ENCODE results near the gene CTSV. TPM values are rescaled to one million over a fixed set of nuclear protein-coding genes. Genes with fewer than 3 reads are reported as not detected.
"Not testable (repeated sequence)": the region's sequence is repeated elsewhere in the genome, so short reads cannot be mapped to it uniquely, and the experiment has no call there.

Gene CTSV
- total and polyA plus RNA-seq, 10 of the 15 experiments (the other 5 are each of a cell fraction or from before 2014, with no cell fraction given): 0.10 to 0.51 (median 0.19) TPM; not detected in 1

GRCh38 chr9:97084562-97084991, 45.6 kb upstream of the CTSV start:
- FAIRE-seq; H3K9ac ChIP-seq (ENCODE audit: control insufficient read depth, insufficient read depth, low read length); POLR2A ChIA-PET; RAD21 ChIA-PET (ENCODE audit: unreplicated experiment); CTCF ChIA-PET; SMC1A ChIA-PET (ENCODE audit: uncharacterized antibody, unreplicated experiment); in situ Hi-C loops (cut with MboI); H3K79me2 ChIP-seq (ENCODE audit: control insufficient read depth, insufficient read depth, low read length); H3K4me3 ChIP-seq; H2AFZ ChIP-seq (ENCODE audit: control insufficient read depth, low read depth, low read length); H4K20me1 ChIP-seq (ENCODE audit: control insufficient read depth, insufficient read depth); H3K27me3 ChIP-seq (replicated peaks in 1 of 2; ENCODE audit: control insufficient read depth in 2 of 2, insufficient read depth in 2 of 2, low read length in 1 of 2); DNase-seq (ENCODE audit: low read depth, low spot score); ATAC-seq; H3K27ac ChIP-seq (ENCODE audit: control insufficient read depth, insufficient read depth); intact Hi-C loops (cut with micrococcal nuclease; ENCODE audit: unreplicated experiment); H3K4me1 ChIP-seq (ENCODE audit: control insufficient read depth, insufficient read depth, low read length); H3K36me3 ChIP-seq (ENCODE audit: control insufficient read depth in 2 of 2, insufficient read depth in 2 of 2, low read length in 1 of 2); H3K4me2 ChIP-seq (ENCODE audit: control insufficient read depth, insufficient read depth); H3K9me3 ChIP-seq (replicated peaks; ENCODE audit: control insufficient read depth, insufficient read depth, low read length); BruUV-seq (replicated peaks): not testable (repeated sequence)
- 26% methylated on average over 6 of the region's 6 CpGs for WGBS (ENCODE audit: insufficient coverage, insufficient replicate concordance, low lambda C conversion rate, missing lambda C conversion rate)

- Histone ChIP-seq H3K36me3 (ENCODE audit: control insufficient read depth in 2 of 2, insufficient read depth in 2 of 2, low read length in 1 of 2) (no peaks in the 10 kb centered on the region), H3K4me1 (ENCODE audit: control insufficient read depth, insufficient read depth, low read length) (no peaks in the 10 kb centered on the region), H3K27me3 (replicated peaks in 1 of 2; ENCODE audit: control insufficient read depth in 2 of 2, insufficient read depth in 2 of 2, low read length in 1 of 2) (no peaks in the 10 kb centered on the region; a peak in 1 of 4 replicates), H3K9me3 (replicated peaks; ENCODE audit: control insufficient read depth, insufficient read depth, low read length) (no peaks in the 10 kb centered on the region), H4K20me1 (ENCODE audit: control insufficient read depth, insufficient read depth) (no peaks in the 10 kb centered on the region), H3K79me2 (ENCODE audit: control insufficient read depth, insufficient read depth, low read length) (no peaks in the 10 kb centered on the region), H2AFZ (ENCODE audit: control insufficient read depth, low read depth, low read length) (no peak overlapping the region), H3K4me2 (ENCODE audit: control insufficient read depth, insufficient read depth) (no peak overlapping the region), H3K27ac (ENCODE audit: control insufficient read depth, insufficient read depth) (no peak overlapping the region), H3K4me3 (no peak overlapping the region), H3K9ac (ENCODE audit: control insufficient read depth, insufficient read depth, low read length) (no peak overlapping the region)
- ATAC-seq (no peak), DNase-seq (ENCODE audit: low read depth, low spot score) (no peak), FAIRE-seq (no peak)
- ChIA-PET RAD21 (ENCODE audit: unreplicated experiment) (no interaction called here), SMC1A (ENCODE audit: uncharacterized antibody, unreplicated experiment) (no interaction called here), POLR2A (no interaction called here), CTCF (no interaction called here)
- TF ChIP-seq E4F1 (IDR thresholded peaks at IDR 0.05; ENCODE audit: borderline replicate concordance, partially characterized antibody) (no peak), ZBED1 (IDR thresholded peaks at IDR 0.05; ENCODE audit: borderline replicate concordance) (no peak), SMARCA5 (IDR thresholded peaks at IDR 0.05) (no peak), SIN3A (IDR thresholded peaks at IDR 0.05; ENCODE audit: low read depth, low read length) (no peak)
- TF ChIP-seq, protein P1, sequence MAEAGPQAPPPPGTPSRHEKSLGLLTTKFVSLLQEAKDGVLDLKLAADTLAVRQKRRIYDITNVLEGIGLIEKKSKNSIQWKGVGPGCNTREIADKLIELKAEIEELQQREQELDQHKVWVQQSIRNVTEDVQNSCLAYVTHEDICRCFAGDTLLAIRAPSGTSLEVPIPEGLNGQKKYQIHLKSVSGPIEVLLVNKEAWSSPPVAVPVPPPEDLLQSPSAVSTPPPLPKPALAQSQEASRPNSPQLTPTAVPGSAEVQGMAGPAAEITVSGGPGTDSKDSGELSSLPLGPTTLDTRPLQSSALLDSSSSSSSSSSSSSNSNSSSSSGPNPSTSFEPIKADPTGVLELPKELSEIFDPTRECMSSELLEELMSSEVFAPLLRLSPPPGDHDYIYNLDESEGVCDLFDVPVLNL (IDR thresholded peaks at IDR 0.05; ENCODE audit: low read depth, low read length): no peak
- TF ChIP-seq, protein P2, sequence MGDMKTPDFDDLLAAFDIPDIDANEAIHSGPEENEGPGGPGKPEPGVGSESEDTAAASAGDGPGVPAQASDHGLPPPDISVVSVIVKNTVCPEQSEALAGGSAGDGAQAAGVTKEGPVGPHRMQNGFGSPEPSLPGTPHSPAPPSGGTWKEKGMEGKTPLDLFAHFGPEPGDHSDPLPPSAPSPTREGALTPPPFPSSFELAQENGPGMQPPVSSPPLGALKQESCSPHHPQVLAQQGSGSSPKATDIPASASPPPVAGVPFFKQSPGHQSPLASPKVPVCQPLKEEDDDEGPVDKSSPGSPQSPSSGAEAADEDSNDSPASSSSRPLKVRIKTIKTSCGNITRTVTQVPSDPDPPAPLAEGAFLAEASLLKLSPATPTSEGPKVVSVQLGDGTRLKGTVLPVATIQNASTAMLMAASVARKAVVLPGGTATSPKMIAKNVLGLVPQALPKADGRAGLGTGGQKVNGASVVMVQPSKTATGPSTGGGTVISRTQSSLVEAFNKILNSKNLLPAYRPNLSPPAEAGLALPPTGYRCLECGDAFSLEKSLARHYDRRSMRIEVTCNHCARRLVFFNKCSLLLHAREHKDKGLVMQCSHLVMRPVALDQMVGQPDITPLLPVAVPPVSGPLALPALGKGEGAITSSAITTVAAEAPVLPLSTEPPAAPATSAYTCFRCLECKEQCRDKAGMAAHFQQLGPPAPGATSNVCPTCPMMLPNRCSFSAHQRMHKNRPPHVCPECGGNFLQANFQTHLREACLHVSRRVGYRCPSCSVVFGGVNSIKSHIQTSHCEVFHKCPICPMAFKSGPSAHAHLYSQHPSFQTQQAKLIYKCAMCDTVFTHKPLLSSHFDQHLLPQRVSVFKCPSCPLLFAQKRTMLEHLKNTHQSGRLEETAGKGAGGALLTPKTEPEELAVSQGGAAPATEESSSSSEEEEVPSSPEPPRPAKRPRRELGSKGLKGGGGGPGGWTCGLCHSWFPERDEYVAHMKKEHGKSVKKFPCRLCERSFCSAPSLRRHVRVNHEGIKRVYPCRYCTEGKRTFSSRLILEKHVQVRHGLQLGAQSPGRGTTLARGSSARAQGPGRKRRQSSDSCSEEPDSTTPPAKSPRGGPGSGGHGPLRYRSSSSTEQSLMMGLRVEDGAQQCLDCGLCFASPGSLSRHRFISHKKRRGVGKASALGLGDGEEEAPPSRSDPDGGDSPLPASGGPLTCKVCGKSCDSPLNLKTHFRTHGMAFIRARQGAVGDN (IDR thresholded peaks at IDR 0.05): no peak
- BruUV-seq (replicated peaks): no TSS peak
- in situ Hi-C loops (cut with MboI): no loop called here
- WGBS (ENCODE audit: insufficient coverage, insufficient replicate concordance, low lambda C conversion rate, missing lambda C conversion rate): 63% methylated on average over 25 of the region's 25 CpGs
- intact Hi-C loops (cut with micrococcal nuclease; ENCODE audit: unreplicated experiment): no loop called here
These were observed 39.4 kb upstream of the CTSV start for GRCh38 chr9:97078362-97078761.

Data from GM12878 (cell line).